Hindlimb muscle (tissue), 1 donor: ENCODE data around the gene MUCL3. TPM values are rescaled to one million over a fixed set of nuclear protein-coding genes. Genes with fewer than 3 reads are reported as not detected.
"Not testable (repeated sequence)": the region's sequence is repeated elsewhere in the genome, so short reads cannot be mapped to it uniquely, and the experiment has no call there.

Source experiments
- DNase-seq: peaks from one replicate; pipeline ENCODE4 v3.0.0-alpha.2; 2013
- polyA plus RNA-seq: library from polyadenylated mRNA; unstranded; fragments of 120-200 nt; gene quantifications from one replicate; pipeline ENCODE4 v1.2.1, GENCODE V29; 2013; ENCODE audit not compliant: insufficient read length

The MUCL3 gene
- polyA plus RNA-seq, 1 donor: not detected

GRCh38 chr6:30981942-30982772 lies 41.4 kb downstream of the MUCL3 start:
- DNase-seq: peak; percentile 33

- no peak for DNase-seq
Observed at GRCh38 chr6:30983439-30983838, 42.7 kb downstream of the MUCL3 start, which contains the start of gene MUC21. Gene MUC21 (plus strand): TSS chr6:30983718. CDS start chr6:30983959, 241 bp downstream.

- DNase-seq: no peak
Observed at GRCh38 chr6:30985490-30985889, 44.7 kb downstream of the MUCL3 start.

GRCh38 chr6:30987304-30987703 lies 46.5 kb downstream of the MUCL3 start:
- no peak for DNase-seq

- DNase-seq: no peak
Observed at GRCh38 chr6:30988209-30988825, 47.5 kb downstream of the MUCL3 start.

GRCh38 chr6:30990422-30991086 lies 49.8 kb downstream of the MUCL3 start:
- DNase-seq: no peak

GRCh38 chr6:30991891-30992290 lies 51.1 kb downstream of the MUCL3 start:
- no peak for DNase-seq

GRCh38 chr6:30997301-30997700 lies 56.5 kb downstream of the MUCL3 start:
- DNase-seq: no peak

- DNase-seq: no peak
Observed at GRCh38 chr6:30998785-30999184, 58.0 kb downstream of the MUCL3 start.

GRCh38 chr6:31000067-31000860 lies 59.5 kb downstream of the MUCL3 start:
- not testable (repeated sequence) for DNase-seq

- no peak for DNase-seq
Observed at GRCh38 chr6:31001281-31001888, 60.6 kb downstream of the MUCL3 start.

- no peak for DNase-seq
Observed at GRCh38 chr6:31002471-31002870, 61.7 kb downstream of the MUCL3 start.

Other genes with a start within 250 kb of the MUCL3 start
- gene NRM, start 250.0 kb upstream of the MUCL3 start, polyA plus RNA-seq: 41.9 TPM
- gene MDC1, start 223.7 kb upstream of the MUCL3 start, polyA plus RNA-seq: 27.0 TPM
- 777 TPM for gene TUBB, start 220.6 kb upstream of the MUCL3 start, polyA plus RNA-seq
- gene FLOT1, start 198.3 kb upstream of the MUCL3 start, polyA plus RNA-seq: 120 TPM
- gene IER3, start 196.4 kb upstream of the MUCL3 start, polyA plus RNA-seq: 13.0 TPM
- 86.4 TPM for gene DDR1, start 56.5 kb upstream of the MUCL3 start, polyA plus RNA-seq
- 19.9 TPM for gene GTF2H4, start 32.8 kb upstream of the MUCL3 start, polyA plus RNA-seq
- gene VARS2, start 26.7 kb upstream of the MUCL3 start, polyA plus RNA-seq: 37.2 TPM
- gene SFTA2, start 8.8 kb upstream of the MUCL3 start, polyA plus RNA-seq: not detected
- gene MUC21, start 42.7 kb downstream of the MUCL3 start, polyA plus RNA-seq: not detected
- gene MUC22, start 69.5 kb downstream of the MUCL3 start, polyA plus RNA-seq: not detected
- gene C6orf15, start 171.6 kb downstream of the MUCL3 start, polyA plus RNA-seq: not detected
- gene PSORS1C1, start 173.8 kb downstream of the MUCL3 start, polyA plus RNA-seq: 0.85 TPM
- not detected for gene CDSN, start 179.5 kb downstream of the MUCL3 start, polyA plus RNA-seq
- not detected for gene PSORS1C2, start 198.1 kb downstream of the MUCL3 start, polyA plus RNA-seq
- 14.5 TPM for gene CCHCR1, start 216.8 kb downstream of the MUCL3 start, polyA plus RNA-seq
- gene TCF19, start 217.6 kb downstream of the MUCL3 start, polyA plus RNA-seq: 10.0 TPM
- 0.85 TPM for gene POU5F1, start 229.7 kb downstream of the MUCL3 start, polyA plus RNA-seq